Lung (tissue), 12 donors: ENCODE data around the gene MYH2. TPM values are rescaled to one million over a fixed set of nuclear protein-coding genes. Genes with fewer than 3 reads are reported as not detected.

Source experiments
- ATAC-seq: fragments of 200-7000 bp; cut with Tn5 transposase; one replicate; pipeline ENCODE4 v1.9.1; 2020; ENCODE audit warnings: moderate number of reproducible peaks; ENCODE audit not compliant: insufficient read depth, low FRiP score
- DNase-seq, 3 donors: peaks; one replicate each; pipeline ENCODE4 v3.0.0-alpha.2; 2013 to 2017
- H3K27ac ChIP-seq, 2 donors: one replicate each; pipeline ENCODE4 v1.5.1; 2013; ENCODE audit warnings: mild to moderate bottlenecking in 2 of 2, moderate library complexity in 2 of 2, control low read depth in 1 of 2, inconsistent platforms in 1 of 2, low read depth in 1 of 2, low read length in 1 of 2
- H3K27me3 ChIP-seq, 3 donors: one replicate each; pipeline ENCODE4 v1.5.1; 2013; ENCODE audit warnings: low read length in 2 of 3; ENCODE audit not compliant: control insufficient read depth in 3 of 3, insufficient read depth in 3 of 3
- H3K36me3 ChIP-seq, 4 donors: one replicate each; pipeline ENCODE4 v1.5.1; 2013; ENCODE audit warnings: low read length in 4 of 4, mild to moderate bottlenecking in 1 of 4, moderate library complexity in 1 of 4; ENCODE audit not compliant: control insufficient read depth in 4 of 4, insufficient read depth in 4 of 4
- H3K4me1 ChIP-seq, 5 donors: one replicate each; pipeline ENCODE4 v1.5.1; 2013; ENCODE audit warnings: low read length in 5 of 5, mild to moderate bottlenecking in 2 of 5, moderate library complexity in 1 of 5; ENCODE audit not compliant: control insufficient read depth in 5 of 5, insufficient read depth in 5 of 5
- H3K4me3 ChIP-seq: one replicate; pipeline ENCODE4 v1.5.1; 2013; ENCODE audit warnings: mild to moderate bottlenecking, control low read depth, moderate library complexity
- H3K9ac ChIP-seq, 2 donors: one replicate each; pipeline ENCODE4 v1.5.1; 2013; ENCODE audit warnings: low read length in 2 of 2, control low read depth in 1 of 2; ENCODE audit not compliant: insufficient read depth in 1 of 2
- H3K9me3 ChIP-seq, 4 donors: one replicate each; pipeline ENCODE4 v1.5.1; 2013; ENCODE audit warnings: low read length in 3 of 4, mild to moderate bottlenecking in 1 of 4, moderate library complexity in 1 of 4; ENCODE audit not compliant: control insufficient read depth in 4 of 4, insufficient read depth in 3 of 4
- CTCF ChIP-seq: IDR thresholded peaks from 2 replicates; pipeline ENCODE4 v1.5.1; 2012; ENCODE audit warnings: mild to moderate bottlenecking; ENCODE audit errors: control extremely low read depth, extremely low read depth
- WGBS, 2 donors: extraction: QIAGEN DNeasy Blood & Tissue Kit; methylation state at CpG; one replicate each; pipeline ENCODE4 v1.1.7; 2013; 5-methylcytosine and 5-hydroxymethylcytosine counted together
- polyA plus RNA-seq, 2 donors: library from polyadenylated mRNA; stranded (reverse); fragments of 200-250 nt; gene quantifications; one replicate each; pipeline ENCODE4 v1.2.1, GENCODE V29; 2013
- total RNA-seq, 2 donors: library from RNA; depleted of rRNA in 1 of 2; stranded (reverse); fragments of >200 nt in 1 of 2; gene quantifications; one replicate each; pipeline ENCODE4 v1.2.1, GENCODE V29; 2014 to 2021
- donor health status: control.
- donor health status: control.
- donor health status: Bipolar disorder and iron deficiency.
- donor health status: healthy.
- donor health status: DM: yes; HTN: yes; CAD: no.

MYH2 gene
- total and polyA plus RNA-seq, 4 donors = 0.02 TPM; not detected in 2

- H3K36me3 ChIP-seq = no peaks in the 10 kb centered on the region
- H3K27me3 ChIP-seq = peaks cover 0 to 5% (median 0%) of the 10 kb centered on the region in 3 donors
- DNase-seq = no peak
- no peaks in the 10 kb centered on the region for H3K4me1 ChIP-seq
- no peak for TF ChIP-seq CTCF
- no peak overlapping the region for H3K4me3 ChIP-seq
- H3K9me3 ChIP-seq = peaks cover 0 to 3% (median 0%) of the 10 kb centered on the region in 4 donors
- H3K9ac ChIP-seq = no peak overlapping the region
- ATAC-seq = no peak
- no peak overlapping the region for H3K27ac ChIP-seq
Measured at GRCh38 chr17:10521949-10522348, 27.5 kb downstream of the MYH2 start.

DNA sequence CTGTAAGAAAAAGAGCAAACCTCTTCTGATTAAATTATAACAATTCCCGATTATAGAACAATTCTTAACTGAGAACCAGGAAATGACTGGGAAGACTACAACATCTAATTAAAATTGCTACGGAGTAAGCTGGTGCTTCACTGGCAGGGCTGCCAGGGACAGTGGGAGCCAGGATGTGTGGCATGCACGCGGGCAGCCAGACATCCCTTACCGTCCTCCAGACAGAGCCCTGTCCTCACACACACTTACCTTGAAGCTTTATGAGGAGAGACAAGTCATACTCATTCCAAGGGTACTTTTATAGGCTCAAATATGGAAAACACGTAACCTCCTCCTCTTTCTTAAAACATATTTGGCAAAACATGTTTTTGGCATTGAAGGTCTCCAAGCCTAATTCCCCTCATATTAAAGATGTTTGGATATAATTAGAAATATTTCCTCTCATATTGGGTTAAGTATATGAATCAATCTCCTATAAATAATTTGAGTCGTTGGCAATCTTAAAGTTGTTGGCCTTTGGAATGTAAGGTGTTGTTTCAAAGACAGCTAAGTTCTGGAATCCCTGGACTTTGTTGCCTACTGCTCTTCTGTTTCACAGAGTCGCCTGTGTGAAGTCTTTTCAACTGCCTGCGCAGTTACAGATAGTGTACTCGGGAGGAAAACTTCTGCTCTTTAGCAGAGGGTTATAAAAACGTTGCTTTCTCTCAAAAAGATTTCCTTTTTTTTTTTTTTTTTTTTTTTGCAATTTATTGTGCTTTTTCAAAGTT is 31.0 kb downstream of the MYH2 start, which contains the start of gene MYH1:
Gene MYH1, minus strand, starts transcription at position 272 of the 767 bp plus-strand sequence. CDS start 1,900 bp downstream, outside the sequence.
- WGBS, 2 donors = 72 to 81% methylated on average over 11 of the region's 11 CpGs
- peaks cover 0 to 3% (median 0%) of the 10 kb centered on the region in 4 donors for H3K9me3 ChIP-seq
- TF ChIP-seq CTCF = no peak

GRCh38 chr17:10516638-10517037 is 32.8 kb downstream of the MYH2 start:
- DNase-seq (no peak), ATAC-seq (no peak)
- Histone ChIP-seq H3K27ac (no peak overlapping the region), H3K9me3 (peaks cover 0 to 1% (median 0%) of the 10 kb centered on the region in 4 donors), H3K27me3 (peaks cover 0 to 5% (median 0%) of the 10 kb centered on the region in 3 donors), H3K36me3 (no peaks in the 10 kb centered on the region), H3K4me1 (no peaks in the 10 kb centered on the region), H3K9ac (no peak overlapping the region), H3K4me3 (no peak overlapping the region)
- TF ChIP-seq CTCF = no peak

More for the DNA sequence above, 31.0 kb downstream of the MYH2 start, which contains the start of gene MYH1:
- DNase-seq (no peak), ATAC-seq (no peak)
- Histone ChIP-seq H3K4me1 (no peaks in the 10 kb centered on the region), H3K27ac (no peak within 1 kb of the TSS), H3K36me3 (no peaks in the 10 kb centered on the region), H3K4me3 (no peak within 1 kb of the TSS), H3K9ac (no peak within 1 kb of the TSS), H3K27me3 (peaks cover 0 to 5% (median 0%) of the 10 kb centered on the region in 3 donors)
